GM06990 (cell line): Measurements from ENCODE around the gene DCXR.

ENCODE experiments used
- DNase-seq: peaks from one replicate; pipeline ENCODE4 v3.0.0-alpha.2; 2011; ENCODE audit not compliant: insufficient read length; ENCODE audit errors: extremely low read depth
- H3K27me3 ChIP-seq: replicated peaks from 2 replicates; pipeline ENCODE4 v1.6.0; 2011; ENCODE audit warnings: low read length; ENCODE audit not compliant: control insufficient read depth, insufficient read depth
- H3K36me3 ChIP-seq: 2 replicates; pipeline ENCODE4 v1.5.1; 2011; ENCODE audit warnings: low read length; ENCODE audit not compliant: control insufficient read depth, insufficient read depth
- H3K4me3 ChIP-seq: replicated peaks from 2 replicates; pipeline ENCODE4 v1.5.1; 2011; ENCODE audit warnings: low read depth, mild to moderate bottlenecking, control low read depth, low read length
- TF ChIP-seq, protein P1 (sequence below): IDR thresholded peaks from 2 replicates; pipeline ENCODE4 v1.5.1; 2011; ENCODE audit warnings: low read length, control low read depth, mild to moderate bottlenecking, inconsistent platforms; ENCODE audit not compliant: insufficient read depth, poor library complexity, severe bottlenecking

DCXR gene

DNA sequence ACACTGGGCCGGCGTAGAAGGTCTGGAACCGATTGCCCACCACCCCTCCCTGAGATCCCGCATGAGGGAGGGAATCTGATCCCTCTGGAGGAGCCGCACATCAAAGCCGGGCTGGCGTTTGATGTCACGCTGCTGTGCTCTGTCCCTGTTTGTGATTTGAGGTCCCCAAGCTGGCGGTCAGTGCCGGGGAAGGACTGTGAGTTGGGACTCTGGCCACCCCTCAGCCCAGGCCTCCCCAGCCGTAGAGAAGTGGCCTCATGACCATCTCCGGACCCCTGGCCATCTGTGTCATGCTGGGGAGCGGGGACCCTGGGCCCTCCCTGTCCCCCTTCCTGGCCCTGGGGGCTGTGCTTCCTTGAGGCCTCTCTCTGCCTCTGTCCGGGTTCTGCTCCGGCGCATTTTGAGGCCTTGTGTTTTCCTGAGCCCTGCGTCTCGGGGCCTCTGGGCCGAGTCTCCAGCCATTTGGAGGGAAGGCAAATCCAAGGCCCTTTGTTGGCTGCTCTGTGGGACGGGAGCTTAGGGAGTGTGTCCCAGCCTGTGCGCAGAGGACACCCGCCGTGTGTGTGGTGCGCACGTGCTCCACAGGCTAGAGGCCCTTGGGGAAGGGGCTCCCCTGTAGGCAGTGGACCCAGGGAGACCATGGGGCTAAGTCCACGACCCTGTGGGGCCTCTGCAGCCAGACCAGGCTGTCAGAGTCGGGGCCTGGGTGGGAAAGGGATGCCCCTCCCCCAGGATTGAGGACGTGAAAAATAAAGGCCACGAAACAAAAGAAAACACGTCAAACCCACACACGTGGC, 45.0 kb downstream of the DCXR start:
- TF ChIP-seq, protein P1, sequence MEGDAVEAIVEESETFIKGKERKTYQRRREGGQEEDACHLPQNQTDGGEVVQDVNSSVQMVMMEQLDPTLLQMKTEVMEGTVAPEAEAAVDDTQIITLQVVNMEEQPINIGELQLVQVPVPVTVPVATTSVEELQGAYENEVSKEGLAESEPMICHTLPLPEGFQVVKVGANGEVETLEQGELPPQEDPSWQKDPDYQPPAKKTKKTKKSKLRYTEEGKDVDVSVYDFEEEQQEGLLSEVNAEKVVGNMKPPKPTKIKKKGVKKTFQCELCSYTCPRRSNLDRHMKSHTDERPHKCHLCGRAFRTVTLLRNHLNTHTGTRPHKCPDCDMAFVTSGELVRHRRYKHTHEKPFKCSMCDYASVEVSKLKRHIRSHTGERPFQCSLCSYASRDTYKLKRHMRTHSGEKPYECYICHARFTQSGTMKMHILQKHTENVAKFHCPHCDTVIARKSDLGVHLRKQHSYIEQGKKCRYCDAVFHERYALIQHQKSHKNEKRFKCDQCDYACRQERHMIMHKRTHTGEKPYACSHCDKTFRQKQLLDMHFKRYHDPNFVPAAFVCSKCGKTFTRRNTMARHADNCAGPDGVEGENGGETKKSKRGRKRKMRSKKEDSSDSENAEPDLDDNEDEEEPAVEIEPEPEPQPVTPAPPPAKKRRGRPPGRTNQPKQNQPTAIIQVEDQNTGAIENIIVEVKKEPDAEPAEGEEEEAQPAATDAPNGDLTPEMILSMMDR, result no peak
- no peak for DNase-seq
- Histone ChIP-seq H3K27me3 (no peaks in the 10 kb centered on the region), H3K36me3 (peaks cover 5% of the 10 kb centered on the region), H3K4me3 (no peak overlapping the region)

DNA sequence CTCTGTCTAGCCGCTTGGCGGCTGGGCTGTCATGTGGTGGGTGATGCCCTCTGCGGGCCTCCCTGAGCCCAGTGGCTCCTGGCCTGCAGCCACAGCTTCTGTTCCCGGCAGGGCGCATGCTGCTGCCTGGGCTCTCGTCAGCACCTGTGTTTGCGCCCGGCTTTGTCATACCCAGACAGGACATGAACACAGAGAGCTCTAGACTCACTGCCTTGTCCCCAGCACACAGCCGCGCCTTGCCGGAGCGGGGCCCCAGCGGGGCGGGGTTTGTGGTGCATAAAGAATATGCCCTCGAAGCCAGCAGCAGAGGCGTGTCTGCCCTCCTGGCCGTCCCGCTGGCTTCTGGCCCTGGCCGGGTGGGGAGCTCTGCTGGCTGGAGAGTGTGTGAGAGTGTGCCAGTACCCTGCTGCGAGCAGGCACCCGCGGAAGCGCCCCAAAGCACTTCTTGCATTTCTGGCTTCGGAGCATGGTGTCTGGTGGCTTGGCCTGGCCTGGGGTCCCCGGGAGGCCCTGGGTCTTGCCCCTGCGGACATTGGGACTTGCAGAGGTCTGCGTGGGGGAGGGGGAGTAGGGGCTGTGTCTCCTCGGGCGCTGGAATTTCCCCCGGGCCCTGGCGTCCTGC, 45.7 kb downstream of the DCXR start:
- TF ChIP-seq, protein P1, result no peak
- Histone ChIP-seq H3K36me3 (peaks cover 5% of the 10 kb centered on the region), H3K27me3 (no peaks in the 10 kb centered on the region), H3K4me3 (no peak overlapping the region)
- DNase-seq, result peak; percentile 13

DNA sequence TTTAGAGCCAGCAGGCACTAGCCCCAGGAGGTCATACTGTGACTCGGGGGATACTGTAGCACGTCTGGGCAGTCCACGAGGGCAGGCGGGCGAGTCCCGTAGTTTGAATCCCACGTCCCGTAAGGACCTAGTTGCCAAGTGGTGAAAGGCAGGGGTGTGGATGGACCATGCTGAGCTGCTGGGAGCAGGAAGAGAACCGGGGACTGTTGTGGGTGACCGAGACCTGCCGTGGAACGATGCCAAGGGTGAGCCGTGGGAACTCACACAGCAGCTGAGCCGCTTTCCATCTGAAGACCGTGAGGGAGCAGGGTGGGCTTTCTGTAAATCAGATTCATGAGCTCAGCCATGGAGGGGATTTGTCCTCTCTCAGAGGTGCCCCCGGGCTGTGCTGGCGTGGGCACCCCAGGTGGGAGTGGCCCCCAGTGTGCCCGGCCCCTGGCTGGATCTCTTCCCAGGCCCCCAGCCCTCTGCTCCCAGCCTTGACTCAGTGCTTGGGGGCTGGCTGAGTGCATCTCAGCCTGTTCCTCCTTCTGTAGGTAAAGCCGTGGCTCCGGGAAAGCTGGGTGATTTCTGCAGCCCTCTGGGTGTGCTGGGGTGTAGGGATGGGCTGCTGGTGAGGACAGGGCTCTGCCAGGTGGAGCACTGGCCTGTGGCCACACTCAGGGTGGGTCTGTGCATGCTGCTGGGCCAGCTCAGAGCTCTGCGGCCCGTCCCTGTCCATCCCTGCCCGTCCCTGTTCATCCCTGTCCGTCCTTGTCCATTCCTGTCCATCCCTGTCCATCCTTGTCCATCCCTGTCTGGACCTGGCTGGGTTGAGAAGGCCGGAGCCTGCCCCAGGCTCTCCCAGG, 46.4 kb downstream of the DCXR start:
- Histone ChIP-seq H3K4me3 (no peak overlapping the region), H3K36me3 (peaks cover 5% of the 10 kb centered on the region), H3K27me3 (no peaks in the 10 kb centered on the region)
- TF ChIP-seq, protein P1, result no peak
- DNase-seq, result peak; percentile 3

DNA sequence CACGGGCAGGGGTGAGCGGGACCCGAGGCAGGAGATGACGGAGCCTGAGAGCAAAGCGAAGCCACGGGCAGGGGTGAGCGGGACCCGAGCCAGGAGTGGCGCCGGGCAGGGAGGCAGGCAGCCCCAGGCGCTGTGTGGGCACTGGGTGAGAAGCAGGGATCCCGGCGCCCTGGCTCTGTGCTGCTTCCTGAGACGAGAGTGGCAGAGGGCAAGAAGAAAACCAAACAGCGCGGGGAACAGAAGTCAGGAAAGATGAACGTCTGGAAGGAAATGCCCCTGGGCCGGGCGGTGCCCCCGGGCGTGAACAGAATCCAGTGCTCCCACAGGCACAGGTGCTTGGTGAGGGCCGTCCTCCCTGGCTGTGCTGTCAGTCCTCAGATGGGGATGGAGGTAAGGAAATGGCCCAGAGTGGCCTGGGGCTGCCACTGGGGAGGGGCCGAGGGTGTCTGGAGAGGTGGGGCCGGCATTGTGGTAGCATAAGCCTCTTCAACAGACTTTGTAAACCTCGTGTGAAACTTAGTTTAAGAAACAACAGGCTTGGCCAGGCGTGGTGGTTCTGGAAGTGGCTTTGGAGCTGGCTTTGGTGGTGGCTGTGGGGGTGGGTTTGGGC, 50.2 kb downstream of the DCXR start:
- Histone ChIP-seq H3K27me3 (no peaks in the 10 kb centered on the region), H3K36me3 (peaks cover 12% of the 10 kb centered on the region), H3K4me3 (no peak overlapping the region)
- DNase-seq, result peak; percentile 4
- TF ChIP-seq, protein P1, result no peak

DNA sequence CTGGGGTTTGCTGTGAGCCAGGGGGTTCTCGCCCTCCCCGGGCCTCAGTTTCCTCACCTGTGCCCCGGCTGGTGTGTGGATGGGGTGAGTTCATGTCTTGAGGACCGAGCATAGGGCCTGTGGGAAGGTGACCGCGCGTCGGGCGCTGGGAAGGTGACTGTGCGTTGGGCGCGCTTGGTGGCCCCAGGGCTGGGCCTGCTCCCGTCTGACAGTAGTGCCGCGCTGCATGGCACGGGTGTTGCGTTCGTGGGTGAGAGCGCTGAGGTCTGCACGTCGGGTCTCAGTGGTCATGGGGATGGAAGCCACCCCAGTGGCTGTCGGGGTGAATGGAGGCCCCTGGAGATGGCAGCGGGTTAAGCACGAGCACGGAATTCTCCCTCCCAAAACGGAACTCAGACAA, 50.9 kb downstream of the DCXR start:
- no peaks in the 10 kb centered on the region for H3K27me3 ChIP-seq
- DNase-seq, result peak; percentile 4
- TF ChIP-seq, protein P1, result no peak
- peaks cover 12% of the 10 kb centered on the region for H3K36me3 ChIP-seq
- H3K4me3 ChIP-seq, result no peak overlapping the region
